ENCODE data around the gene NR0B2.

The NR0B2 gene, protein sequence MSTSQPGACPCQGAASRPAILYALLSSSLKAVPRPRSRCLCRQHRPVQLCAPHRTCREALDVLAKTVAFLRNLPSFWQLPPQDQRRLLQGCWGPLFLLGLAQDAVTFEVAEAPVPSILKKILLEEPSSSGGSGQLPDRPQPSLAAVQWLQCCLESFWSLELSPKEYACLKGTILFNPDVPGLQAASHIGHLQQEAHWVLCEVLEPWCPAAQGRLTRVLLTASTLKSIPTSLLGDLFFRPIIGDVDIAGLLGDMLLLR

DNA sequence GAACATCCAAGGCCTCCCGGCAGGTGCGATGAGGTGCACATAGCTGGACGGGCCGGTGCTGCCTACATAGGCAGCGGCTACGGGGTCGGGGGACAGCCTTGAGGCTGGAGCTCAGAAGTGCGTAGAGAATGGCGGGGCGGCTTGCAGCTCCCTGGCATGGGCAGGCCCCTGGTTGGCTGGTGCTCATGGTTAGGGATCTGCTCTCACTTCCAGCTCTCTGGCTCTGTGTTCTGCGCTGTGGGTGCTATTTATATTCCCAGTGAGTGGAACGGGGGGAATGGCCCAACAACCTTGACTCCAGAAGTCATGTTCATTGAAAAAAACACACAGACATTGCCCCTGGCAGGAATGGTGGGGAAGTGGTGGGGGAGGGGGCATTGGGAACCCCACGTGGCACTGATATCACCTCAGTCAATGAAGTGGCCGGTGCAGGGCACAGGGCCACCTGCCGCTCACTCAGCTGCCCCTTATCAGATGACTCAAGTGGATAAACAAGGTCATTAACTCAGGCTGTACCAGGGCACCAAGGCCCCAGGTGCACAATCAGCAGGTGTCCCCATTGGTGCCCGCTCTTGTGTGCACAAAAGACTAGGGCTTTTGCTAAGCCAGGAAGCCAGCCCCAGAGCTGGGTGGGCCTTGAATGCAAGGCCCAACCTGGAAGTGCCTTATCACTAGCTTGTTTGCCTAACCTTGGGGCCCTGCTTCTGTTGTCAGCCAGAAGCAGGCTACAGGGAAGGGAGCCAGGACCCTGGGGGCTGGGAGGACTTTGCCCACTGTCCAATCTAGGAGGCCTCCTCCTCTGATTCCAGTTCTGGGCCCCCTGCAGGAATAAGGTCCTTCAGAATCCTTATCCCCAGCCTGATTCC, at the start of gene NR0B2:
Gene NR0B2, minus strand, starts transcription at position 222 of the 866 bp plus-strand sequence. Its CDS starts 35 bp downstream, at position 187.
- no peak for TF ChIP-seq TAF1 (IDR thresholded peaks at IDR 0.05; ENCODE audit: low read depth)
- TF ChIP-seq TEAD4 (IDR thresholded peaks at IDR 0.05) = no peak
- TF ChIP-seq CEBPB (IDR thresholded peaks at IDR 0.05) = no peak
- TF ChIP-seq, protein P1, sequence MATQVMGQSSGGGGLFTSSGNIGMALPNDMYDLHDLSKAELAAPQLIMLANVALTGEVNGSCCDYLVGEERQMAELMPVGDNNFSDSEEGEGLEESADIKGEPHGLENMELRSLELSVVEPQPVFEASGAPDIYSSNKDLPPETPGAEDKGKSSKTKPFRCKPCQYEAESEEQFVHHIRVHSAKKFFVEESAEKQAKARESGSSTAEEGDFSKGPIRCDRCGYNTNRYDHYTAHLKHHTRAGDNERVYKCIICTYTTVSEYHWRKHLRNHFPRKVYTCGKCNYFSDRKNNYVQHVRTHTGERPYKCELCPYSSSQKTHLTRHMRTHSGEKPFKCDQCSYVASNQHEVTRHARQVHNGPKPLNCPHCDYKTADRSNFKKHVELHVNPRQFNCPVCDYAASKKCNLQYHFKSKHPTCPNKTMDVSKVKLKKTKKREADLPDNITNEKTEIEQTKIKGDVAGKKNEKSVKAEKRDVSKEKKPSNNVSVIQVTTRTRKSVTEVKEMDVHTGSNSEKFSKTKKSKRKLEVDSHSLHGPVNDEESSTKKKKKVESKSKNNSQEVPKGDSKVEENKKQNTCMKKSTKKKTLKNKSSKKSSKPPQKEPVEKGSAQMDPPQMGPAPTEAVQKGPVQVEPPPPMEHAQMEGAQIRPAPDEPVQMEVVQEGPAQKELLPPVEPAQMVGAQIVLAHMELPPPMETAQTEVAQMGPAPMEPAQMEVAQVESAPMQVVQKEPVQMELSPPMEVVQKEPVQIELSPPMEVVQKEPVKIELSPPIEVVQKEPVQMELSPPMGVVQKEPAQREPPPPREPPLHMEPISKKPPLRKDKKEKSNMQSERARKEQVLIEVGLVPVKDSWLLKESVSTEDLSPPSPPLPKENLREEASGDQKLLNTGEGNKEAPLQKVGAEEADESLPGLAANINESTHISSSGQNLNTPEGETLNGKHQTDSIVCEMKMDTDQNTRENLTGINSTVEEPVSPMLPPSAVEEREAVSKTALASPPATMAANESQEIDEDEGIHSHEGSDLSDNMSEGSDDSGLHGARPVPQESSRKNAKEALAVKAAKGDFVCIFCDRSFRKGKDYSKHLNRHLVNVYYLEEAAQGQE (IDR thresholded peaks at IDR 0.05; ENCODE audit: low read depth) = no peak
- TF ChIP-seq ZBTB7A (IDR thresholded peaks at IDR 0.05; ENCODE audit: low read depth) = no peak
- TF ChIP-seq, protein P2, sequence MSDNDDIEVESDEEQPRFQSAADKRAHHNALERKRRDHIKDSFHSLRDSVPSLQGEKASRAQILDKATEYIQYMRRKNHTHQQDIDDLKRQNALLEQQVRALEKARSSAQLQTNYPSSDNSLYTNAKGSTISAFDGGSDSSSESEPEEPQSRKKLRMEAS (IDR thresholded peaks at IDR 0.05) = no peak
- TF ChIP-seq CREB1 (IDR thresholded peaks at IDR 0.05; ENCODE audit: low read depth) = no peak
- TF ChIP-seq TCF12 (IDR thresholded peaks at IDR 0.05; ENCODE audit: low read depth) = no peak
- TF ChIP-seq RAD21 (IDR thresholded peaks at IDR 0.05; ENCODE audit: low read depth) = no peak
- TF ChIP-seq YY1 (IDR thresholded peaks at IDR 0.05; ENCODE audit: low read depth) = no peak
- TF ChIP-seq FOXM1 (IDR thresholded peaks at IDR 0.05; ENCODE audit: borderline replicate concordance, low read depth) = no peak
- no peak for TF ChIP-seq EP300 (IDR thresholded peaks at IDR 0.05; ENCODE audit: borderline replicate concordance)
- TF ChIP-seq NFIC (IDR thresholded peaks at IDR 0.05) = no peak
- TF ChIP-seq, protein P3, sequence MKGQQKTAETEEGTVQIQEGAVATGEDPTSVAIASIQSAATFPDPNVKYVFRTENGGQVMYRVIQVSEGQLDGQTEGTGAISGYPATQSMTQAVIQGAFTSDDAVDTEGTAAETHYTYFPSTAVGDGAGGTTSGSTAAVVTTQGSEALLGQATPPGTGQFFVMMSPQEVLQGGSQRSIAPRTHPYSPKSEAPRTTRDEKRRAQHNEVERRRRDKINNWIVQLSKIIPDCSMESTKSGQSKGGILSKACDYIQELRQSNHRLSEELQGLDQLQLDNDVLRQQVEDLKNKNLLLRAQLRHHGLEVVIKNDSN (IDR thresholded peaks at IDR 0.05) = no peak
- no peak for TF ChIP-seq EGR1 (IDR thresholded peaks at IDR 0.05)

DNA sequence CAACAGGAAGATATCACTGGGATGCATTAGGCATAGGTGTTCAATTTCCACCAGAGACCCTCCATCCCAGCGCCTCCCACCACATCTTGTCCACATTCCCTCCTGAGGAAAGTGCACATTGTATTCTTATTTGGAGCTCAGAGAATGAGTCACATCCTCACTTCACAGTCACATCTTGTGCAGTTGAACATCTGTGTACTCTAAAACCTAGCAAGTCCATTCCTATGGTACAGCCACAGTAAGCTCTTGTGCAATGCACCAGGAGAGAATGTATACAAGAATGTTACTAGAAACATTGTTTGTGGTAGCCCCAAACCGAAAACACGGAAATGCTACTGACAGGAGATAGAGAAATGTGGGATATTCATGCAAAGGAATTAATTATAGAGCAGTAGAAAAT, 48.1 kb upstream of the NR0B2 start:
- TF ChIP-seq, protein P3 (IDR thresholded peaks at IDR 0.05) = no peak
- TF ChIP-seq FOXM1 (IDR thresholded peaks at IDR 0.05; ENCODE audit: borderline replicate concordance, low read depth) (no peak), TAF1 (IDR thresholded peaks at IDR 0.05; ENCODE audit: low read depth) (no peak), CREB1 (IDR thresholded peaks at IDR 0.05; ENCODE audit: low read depth) (no peak), TCF12 (IDR thresholded peaks at IDR 0.05; ENCODE audit: low read depth) (no peak), RAD21 (IDR thresholded peaks at IDR 0.05; ENCODE audit: low read depth) (no peak), CEBPB (IDR thresholded peaks at IDR 0.05) (no peak), EP300 (IDR thresholded peaks at IDR 0.05; ENCODE audit: borderline replicate concordance) (no peak), EGR1 (IDR thresholded peaks at IDR 0.05) (no peak), TEAD4 (IDR thresholded peaks at IDR 0.05) (no peak), YY1 (IDR thresholded peaks at IDR 0.05; ENCODE audit: low read depth) (no peak), ZBTB7A (IDR thresholded peaks at IDR 0.05; ENCODE audit: low read depth) (no peak), NFIC (IDR thresholded peaks at IDR 0.05) (no peak)
- TF ChIP-seq, protein P2 (IDR thresholded peaks at IDR 0.05) = no peak
- TF ChIP-seq, protein P1 (IDR thresholded peaks at IDR 0.05; ENCODE audit: low read depth) = no peak

- TF ChIP-seq TAF1 (IDR thresholded peaks at IDR 0.05; ENCODE audit: low read depth) (no peak; the same call in 1 of the 2 replicates), CEBPB (IDR thresholded peaks at IDR 0.05) (no peak), FOXM1 (IDR thresholded peaks at IDR 0.05; ENCODE audit: borderline replicate concordance, low read depth) (no peak), EGR1 (IDR thresholded peaks at IDR 0.05) (no peak), EP300 (IDR thresholded peaks at IDR 0.05; ENCODE audit: borderline replicate concordance) (no peak), TEAD4 (IDR thresholded peaks at IDR 0.05) (no peak), NFIC (IDR thresholded peaks at IDR 0.05) (no peak), TCF12 (IDR thresholded peaks at IDR 0.05; ENCODE audit: low read depth) (no peak), YY1 (IDR thresholded peaks at IDR 0.05; ENCODE audit: low read depth) (no peak), ZBTB7A (IDR thresholded peaks at IDR 0.05; ENCODE audit: low read depth) (no peak), RAD21 (IDR thresholded peaks at IDR 0.05; ENCODE audit: low read depth) (no peak), CREB1 (IDR thresholded peaks at IDR 0.05; ENCODE audit: low read depth) (no peak)
- TF ChIP-seq, protein P2 (IDR thresholded peaks at IDR 0.05) = no peak
- TF ChIP-seq, protein P3 (IDR thresholded peaks at IDR 0.05) = no peak
- TF ChIP-seq, protein P1 (IDR thresholded peaks at IDR 0.05; ENCODE audit: low read depth) = no peak
Observed at GRCh38 chr1:26960625-26960966, 46.8 kb upstream of the NR0B2 start.

Measured in Ishikawa (cell line).